ENCODE measurements around the gene ABCC3. TPM values are rescaled to one million over a fixed set of nuclear protein-coding genes. Genes with fewer than 3 reads are reported as not detected.

The ABCC3 gene
- total RNA-seq, 1 donor from 2014 or later = 0.73 TPM

DNA sequence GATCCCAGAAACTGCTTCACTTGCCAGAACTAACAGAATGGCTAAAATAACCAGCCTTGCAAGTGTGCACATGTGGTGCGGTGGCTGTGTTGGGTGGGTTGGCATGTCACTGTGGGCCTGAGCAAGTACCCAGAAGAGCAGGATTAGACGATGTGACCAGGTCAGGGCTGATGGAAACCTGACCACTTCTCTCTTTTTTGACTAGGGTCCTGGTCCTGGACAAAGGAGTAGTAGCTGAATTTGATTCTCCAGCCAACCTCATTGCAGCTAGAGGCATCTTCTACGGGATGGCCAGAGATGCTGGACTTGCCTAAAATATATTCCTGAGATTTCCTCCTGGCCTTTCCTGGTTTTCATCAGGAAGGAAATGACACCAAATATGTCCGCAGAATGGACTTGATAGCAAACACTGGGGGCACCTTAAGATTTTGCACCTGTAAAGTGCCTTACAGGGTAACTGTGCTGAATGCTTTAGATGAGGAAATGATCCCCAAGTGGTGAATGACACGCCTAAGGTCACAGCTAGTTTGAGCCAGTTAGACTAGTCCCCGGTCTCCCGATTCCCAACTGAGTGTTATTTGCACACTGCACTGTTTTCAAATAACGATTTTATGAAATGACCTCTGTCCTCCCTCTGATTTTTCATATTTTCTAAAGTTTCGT is 56.3 kb downstream of the ABCC3 start:
- no peak for DNase-seq (ENCODE audit: extremely low spot score, unreplicated experiment)
- Mint-ChIP-seq H3K27ac (ENCODE audit: unreplicated experiment) (no peak overlapping the region), H3K4me3 (ENCODE audit: unreplicated experiment) (no peak overlapping the region), H3K36me3 (ENCODE audit: unreplicated experiment) (peaks cover 11% of the 10 kb centered on the region), H3K27me3 (ENCODE audit: unreplicated experiment) (no peaks in the 10 kb centered on the region), H3K4me1 (ENCODE audit: unreplicated experiment) (peaks cover 38% of the 10 kb centered on the region), H3K9me3 (ENCODE audit: unreplicated experiment) (no peaks in the 10 kb centered on the region)
- TF ChIP-seq, protein P1, sequence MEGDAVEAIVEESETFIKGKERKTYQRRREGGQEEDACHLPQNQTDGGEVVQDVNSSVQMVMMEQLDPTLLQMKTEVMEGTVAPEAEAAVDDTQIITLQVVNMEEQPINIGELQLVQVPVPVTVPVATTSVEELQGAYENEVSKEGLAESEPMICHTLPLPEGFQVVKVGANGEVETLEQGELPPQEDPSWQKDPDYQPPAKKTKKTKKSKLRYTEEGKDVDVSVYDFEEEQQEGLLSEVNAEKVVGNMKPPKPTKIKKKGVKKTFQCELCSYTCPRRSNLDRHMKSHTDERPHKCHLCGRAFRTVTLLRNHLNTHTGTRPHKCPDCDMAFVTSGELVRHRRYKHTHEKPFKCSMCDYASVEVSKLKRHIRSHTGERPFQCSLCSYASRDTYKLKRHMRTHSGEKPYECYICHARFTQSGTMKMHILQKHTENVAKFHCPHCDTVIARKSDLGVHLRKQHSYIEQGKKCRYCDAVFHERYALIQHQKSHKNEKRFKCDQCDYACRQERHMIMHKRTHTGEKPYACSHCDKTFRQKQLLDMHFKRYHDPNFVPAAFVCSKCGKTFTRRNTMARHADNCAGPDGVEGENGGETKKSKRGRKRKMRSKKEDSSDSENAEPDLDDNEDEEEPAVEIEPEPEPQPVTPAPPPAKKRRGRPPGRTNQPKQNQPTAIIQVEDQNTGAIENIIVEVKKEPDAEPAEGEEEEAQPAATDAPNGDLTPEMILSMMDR (IDR thresholded peaks at IDR 0.05) = no peak

DNA sequence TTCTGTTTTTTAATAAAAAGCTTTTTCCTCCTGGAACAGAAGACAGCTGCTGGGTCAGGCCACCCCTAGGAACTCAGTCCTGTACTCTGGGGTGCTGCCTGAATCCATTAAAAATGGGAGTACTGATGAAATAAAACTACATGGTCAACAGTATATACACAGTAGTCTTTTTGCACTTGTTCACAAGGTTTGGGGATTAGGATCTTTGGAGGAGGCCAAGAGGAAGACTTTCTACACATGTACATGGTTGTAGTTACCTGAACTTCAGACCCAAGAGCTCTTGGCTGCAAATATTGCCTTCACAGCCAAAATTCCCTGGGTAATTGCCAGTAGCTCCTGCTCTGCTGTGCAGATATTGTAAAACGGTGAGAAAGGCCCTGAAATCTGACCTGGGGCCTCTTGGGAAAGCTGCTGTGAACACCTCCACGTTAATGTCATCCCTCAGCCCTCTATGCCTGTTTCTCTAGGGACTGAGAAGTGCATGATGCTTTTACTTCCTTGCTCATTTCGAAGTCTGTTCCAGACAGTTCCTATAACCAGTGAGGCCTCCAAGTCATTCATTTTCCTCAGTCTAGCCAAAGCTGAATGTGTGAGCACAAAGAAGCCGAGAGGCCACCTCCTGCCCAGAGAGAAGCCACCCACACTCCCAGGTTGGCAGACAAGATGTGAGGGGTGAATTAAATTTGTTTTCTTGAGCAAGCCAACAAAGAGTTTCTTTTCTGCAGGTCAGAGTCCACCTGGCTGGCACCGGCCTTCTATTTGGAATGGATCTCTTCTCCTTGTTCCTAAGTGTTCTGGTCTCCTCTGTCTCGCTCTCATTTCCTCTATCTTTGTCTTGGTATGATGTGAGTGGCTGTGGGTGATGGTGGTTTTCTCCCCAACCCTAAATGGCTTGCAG is 57.1 kb downstream of the ABCC3 start:
- Mint-ChIP-seq H3K36me3 (ENCODE audit: unreplicated experiment) (peaks cover 17% of the 10 kb centered on the region), H3K27ac (ENCODE audit: unreplicated experiment) (no peak overlapping the region), H3K4me3 (ENCODE audit: unreplicated experiment) (no peak overlapping the region), H3K9me3 (ENCODE audit: unreplicated experiment) (no peaks in the 10 kb centered on the region), H3K4me1 (ENCODE audit: unreplicated experiment) (peaks cover 34% of the 10 kb centered on the region), H3K27me3 (ENCODE audit: unreplicated experiment) (no peaks in the 10 kb centered on the region)
- TF ChIP-seq, protein P1 (IDR thresholded peaks at IDR 0.05) = no peak
- DNase-seq (ENCODE audit: extremely low spot score, unreplicated experiment) = no peak

DNA sequence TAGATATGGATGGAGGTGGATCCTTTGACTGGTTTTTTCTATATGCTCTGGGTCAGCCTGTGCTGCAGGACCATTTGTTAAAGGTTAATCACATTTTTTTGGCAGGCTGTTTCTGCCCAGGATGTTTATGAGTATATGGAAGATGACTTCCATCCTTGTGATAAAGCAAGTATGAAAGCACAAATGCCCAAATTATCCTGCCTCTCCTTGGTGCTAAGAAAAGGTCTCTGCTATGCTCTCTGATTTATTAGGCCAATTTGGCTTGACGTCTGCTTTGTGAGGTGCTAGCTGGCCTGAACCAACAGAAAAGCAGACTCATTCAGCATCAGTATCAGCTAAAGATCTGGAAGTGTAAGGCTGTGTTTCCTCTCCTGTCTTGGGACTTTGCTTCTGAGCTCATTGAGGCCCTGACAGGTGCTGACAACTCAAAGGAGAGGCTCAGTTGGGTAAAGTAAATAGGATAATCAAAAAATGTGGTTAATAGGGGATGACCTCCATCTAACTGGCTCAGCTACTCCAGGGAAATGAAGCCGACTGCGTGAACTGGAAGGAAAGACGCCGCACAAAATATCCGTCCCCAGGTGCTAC is 57.9 kb downstream of the ABCC3 start:
- H3K27ac Mint-ChIP-seq (ENCODE audit: unreplicated experiment) = no peak overlapping the region
- no peaks in the 10 kb centered on the region for H3K9me3 Mint-ChIP-seq (ENCODE audit: unreplicated experiment)
- no peaks in the 10 kb centered on the region for H3K27me3 Mint-ChIP-seq (ENCODE audit: unreplicated experiment)
- peaks cover 23% of the 10 kb centered on the region for H3K36me3 Mint-ChIP-seq (ENCODE audit: unreplicated experiment)
- TF ChIP-seq, protein P1 (IDR thresholded peaks at IDR 0.05) = no peak
- H3K4me1 Mint-ChIP-seq (ENCODE audit: unreplicated experiment) = peaks cover 32% of the 10 kb centered on the region
- no peak for DNase-seq (ENCODE audit: extremely low spot score, unreplicated experiment)
- no peak overlapping the region for H3K4me3 Mint-ChIP-seq (ENCODE audit: unreplicated experiment)

DNA sequence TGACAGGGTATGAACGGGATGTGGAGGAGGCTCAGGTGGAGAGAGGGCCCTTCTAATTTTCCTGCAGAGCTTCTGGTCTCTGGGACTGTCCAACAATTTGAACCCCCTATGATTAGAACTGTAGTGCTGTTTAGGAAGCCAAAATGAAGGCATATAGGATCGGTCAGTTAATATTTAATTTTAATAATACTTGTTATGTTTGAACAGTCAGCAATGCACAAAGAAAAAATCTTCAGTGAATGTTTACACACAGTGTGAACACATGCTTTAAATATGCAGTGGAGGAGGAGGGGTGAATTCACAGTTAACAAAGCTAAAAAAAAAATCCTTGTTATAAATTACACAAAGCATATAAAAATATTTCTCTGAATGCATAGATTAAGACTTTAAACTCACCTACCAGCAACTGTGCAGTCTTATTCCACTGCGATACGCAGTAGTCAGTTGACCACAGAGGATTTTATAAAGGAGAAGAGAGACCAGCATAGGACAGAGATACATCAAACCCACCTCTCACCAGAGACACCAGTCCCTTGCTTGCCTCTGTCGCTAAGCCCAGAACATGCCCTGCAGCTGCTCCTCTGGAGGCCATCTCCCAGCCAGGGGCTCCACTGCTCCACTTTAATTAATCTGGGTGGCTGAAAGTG is 58.5 kb downstream of the ABCC3 start:
- Mint-ChIP-seq H3K4me3 (ENCODE audit: unreplicated experiment) (no peak overlapping the region), H3K27ac (ENCODE audit: unreplicated experiment) (peak overlapping the region; percentile 67), H3K4me1 (ENCODE audit: unreplicated experiment) (peaks cover 32% of the 10 kb centered on the region), H3K9me3 (ENCODE audit: unreplicated experiment) (no peaks in the 10 kb centered on the region), H3K27me3 (ENCODE audit: unreplicated experiment) (no peaks in the 10 kb centered on the region), H3K36me3 (ENCODE audit: unreplicated experiment) (peaks cover 26% of the 10 kb centered on the region)
- DNase-seq (ENCODE audit: extremely low spot score, unreplicated experiment) = no peak
- TF ChIP-seq, protein P1 (IDR thresholded peaks at IDR 0.05) = no peak
